Measurements from ENCODE around the gene ETFA.

The ETFA gene

GRCh38 chr15:76196269-76197231 is 114.7 kb downstream of the ETFA start:
- Mint-ChIP-seq H3K27ac (no peak overlapping the region), H3K9me3 (no peaks in the 10 kb centered on the region), H3K36me3 (ENCODE audit: low read depth) (no peaks in the 10 kb centered on the region), H3K4me3 (no peak overlapping the region), H3K27me3 (peaks cover 8% of the 10 kb centered on the region), H3K4me1 (ENCODE audit: low read depth) (peaks cover 5% of the 10 kb centered on the region)

GRCh38 chr15:76195506-76196268 is 115.6 kb downstream of the ETFA start:
- peaks cover 14% of the 10 kb centered on the region for H3K27me3 Mint-ChIP-seq
- peaks cover 12% of the 10 kb centered on the region for H3K4me1 Mint-ChIP-seq (ENCODE audit: low read depth)
- H3K9me3 Mint-ChIP-seq = no peaks in the 10 kb centered on the region
- no peak overlapping the region for H3K4me3 Mint-ChIP-seq
- no peaks in the 10 kb centered on the region for H3K36me3 Mint-ChIP-seq (ENCODE audit: low read depth)
- no peak overlapping the region for H3K27ac Mint-ChIP-seq

GRCh38 chr15:76193934-76194333 is 117.3 kb downstream of the ETFA start:
- H3K9me3 Mint-ChIP-seq = no peaks in the 10 kb centered on the region
- H3K4me3 Mint-ChIP-seq = no peak overlapping the region
- peaks cover 29% of the 10 kb centered on the region for H3K27me3 Mint-ChIP-seq
- H3K4me1 Mint-ChIP-seq (ENCODE audit: low read depth) = peaks cover 20% of the 10 kb centered on the region
- H3K27ac Mint-ChIP-seq = no peak overlapping the region
- no peaks in the 10 kb centered on the region for H3K36me3 Mint-ChIP-seq (ENCODE audit: low read depth)

GRCh38 chr15:76192715-76193114 is 118.6 kb downstream of the ETFA start:
- Mint-ChIP-seq H3K9me3 (no peaks in the 10 kb centered on the region), H3K4me1 (ENCODE audit: low read depth) (peaks cover 20% of the 10 kb centered on the region), H3K36me3 (ENCODE audit: low read depth) (no peaks in the 10 kb centered on the region), H3K27me3 (peaks cover 40% of the 10 kb centered on the region), H3K4me3 (no peak overlapping the region), H3K27ac (no peak overlapping the region)

GRCh38 chr15:76191539-76192244 is 119.6 kb downstream of the ETFA start:
- Mint-ChIP-seq H3K27ac (no peak overlapping the region), H3K4me1 (ENCODE audit: low read depth) (peaks cover 15% of the 10 kb centered on the region), H3K4me3 (no peak overlapping the region), H3K27me3 (peaks cover 47% of the 10 kb centered on the region), H3K36me3 (ENCODE audit: low read depth) (no peaks in the 10 kb centered on the region), H3K9me3 (no peaks in the 10 kb centered on the region)

GRCh38 chr15:76190751-76191538 is 120.3 kb downstream of the ETFA start:
- Mint-ChIP-seq H3K4me1 (ENCODE audit: low read depth) (peaks cover 15% of the 10 kb centered on the region), H3K9me3 (no peaks in the 10 kb centered on the region), H3K36me3 (ENCODE audit: low read depth) (no peaks in the 10 kb centered on the region), H3K27me3 (peaks cover 51% of the 10 kb centered on the region), H3K4me3 (no peak overlapping the region), H3K27ac (no peak overlapping the region)

- no peaks in the 10 kb centered on the region for H3K36me3 Mint-ChIP-seq (ENCODE audit: low read depth)
- no peak overlapping the region for H3K4me3 Mint-ChIP-seq
- H3K4me1 Mint-ChIP-seq (ENCODE audit: low read depth) = peaks cover 15% of the 10 kb centered on the region
- H3K27me3 Mint-ChIP-seq = peaks cover 57% of the 10 kb centered on the region
- H3K27ac Mint-ChIP-seq = no peak overlapping the region
- no peaks in the 10 kb centered on the region for H3K9me3 Mint-ChIP-seq
Measured at GRCh38 chr15:76190070-76190564, 121.2 kb downstream of the ETFA start.

- Mint-ChIP-seq H3K9me3 (no peaks in the 10 kb centered on the region), H3K4me3 (no peak overlapping the region), H3K36me3 (ENCODE audit: low read depth) (no peaks in the 10 kb centered on the region), H3K4me1 (ENCODE audit: low read depth) (peaks cover 15% of the 10 kb centered on the region), H3K27ac (no peak overlapping the region), H3K27me3 (peaks cover 63% of the 10 kb centered on the region)
Measured at GRCh38 chr15:76189106-76189505, 122.2 kb downstream of the ETFA start.

GRCh38 chr15:76187163-76187562 is 124.1 kb downstream of the ETFA start:
- Mint-ChIP-seq H3K4me3 (no peak overlapping the region), H3K36me3 (ENCODE audit: low read depth) (no peaks in the 10 kb centered on the region), H3K4me1 (ENCODE audit: low read depth) (peaks cover 15% of the 10 kb centered on the region), H3K27ac (no peak overlapping the region), H3K9me3 (no peaks in the 10 kb centered on the region), H3K27me3 (peaks cover 60% of the 10 kb centered on the region)

GRCh38 chr15:76185716-76186115 is 125.6 kb downstream of the ETFA start:
- no peak overlapping the region for H3K4me3 Mint-ChIP-seq
- no peaks in the 10 kb centered on the region for H3K36me3 Mint-ChIP-seq (ENCODE audit: low read depth)
- peaks cover 60% of the 10 kb centered on the region for H3K27me3 Mint-ChIP-seq
- no peak overlapping the region for H3K27ac Mint-ChIP-seq
- peaks cover 17% of the 10 kb centered on the region for H3K4me1 Mint-ChIP-seq (ENCODE audit: low read depth)
- H3K9me3 Mint-ChIP-seq = no peaks in the 10 kb centered on the region

- H3K27me3 Mint-ChIP-seq = peaks cover 50% of the 10 kb centered on the region
- H3K4me3 Mint-ChIP-seq = no peak overlapping the region
Measured at GRCh38 chr15:76184650-76185035, 126.6 kb downstream of the ETFA start.

GRCh38 chr15:76183930-76184649 is 127.2 kb downstream of the ETFA start:
- Mint-ChIP-seq H3K4me3 (no peak overlapping the region), H3K27me3 (peaks cover 51% of the 10 kb centered on the region), H3K36me3 (ENCODE audit: low read depth) (no peaks in the 10 kb centered on the region), H3K9me3 (no peaks in the 10 kb centered on the region), H3K4me1 (ENCODE audit: low read depth) (peaks cover 9% of the 10 kb centered on the region), H3K27ac (no peak overlapping the region)

More at GRCh38 chr15:76184650-76185035, 126.6 kb downstream of the ETFA start:
- no peaks in the 10 kb centered on the region for H3K36me3 Mint-ChIP-seq (ENCODE audit: low read depth)
- no peak overlapping the region for H3K27ac Mint-ChIP-seq
- H3K9me3 Mint-ChIP-seq = no peaks in the 10 kb centered on the region
- peaks cover 9% of the 10 kb centered on the region for H3K4me1 Mint-ChIP-seq (ENCODE audit: low read depth)

GRCh38 chr15:76181705-76182107 is 129.6 kb downstream of the ETFA start:
- Mint-ChIP-seq H3K4me3 (peak overlapping the region; percentile 56), H3K27me3 (peaks cover 51% of the 10 kb centered on the region), H3K9me3 (no peaks in the 10 kb centered on the region), H3K4me1 (ENCODE audit: low read depth) (peaks cover 9% of the 10 kb centered on the region), H3K36me3 (ENCODE audit: low read depth) (no peaks in the 10 kb centered on the region), H3K27ac (peak overlapping the region; percentile 49)

Measured in stimulated activated naive CD8-positive, alpha-beta T cell treated with anti-CD3 and anti-CD28 coated beads, Interleukin-15, Interleukin-2, amounts not matched to agents 100 ng/mL and 50 ng/mL, for 24 hours (primary cell).